Measurements from ENCODE around the gene NUDCD3.
A peak's percentile ranks its signal among the peaks of the same experiment; 100 is the strongest.

The NUDCD3 gene

DNA sequence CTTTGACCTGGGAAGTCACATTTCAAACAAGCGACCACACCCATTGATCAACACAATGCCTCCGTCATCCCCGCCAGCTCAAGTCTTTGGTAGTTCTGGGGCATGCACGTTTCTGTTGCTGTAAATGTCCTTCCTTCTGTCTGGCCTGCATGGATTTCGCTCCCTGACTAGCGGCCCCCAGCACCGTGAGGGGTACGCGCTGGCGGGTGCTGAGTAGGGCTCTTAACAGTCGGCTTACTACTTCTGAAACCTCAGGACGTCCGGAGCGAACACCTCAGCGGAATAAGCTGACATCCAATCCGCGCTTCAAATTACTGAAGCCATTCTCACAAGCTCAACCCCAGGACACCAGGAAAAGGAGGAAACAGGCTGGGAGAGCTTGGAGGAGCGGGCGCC is 505 bp downstream of the NUDCD3 start:
- H3F3A ChIP-seq (ENCODE audit: control insufficient read depth, insufficient read depth), result no peaks in the 10 kb centered on the region
- TF ChIP-seq, protein P1, sequence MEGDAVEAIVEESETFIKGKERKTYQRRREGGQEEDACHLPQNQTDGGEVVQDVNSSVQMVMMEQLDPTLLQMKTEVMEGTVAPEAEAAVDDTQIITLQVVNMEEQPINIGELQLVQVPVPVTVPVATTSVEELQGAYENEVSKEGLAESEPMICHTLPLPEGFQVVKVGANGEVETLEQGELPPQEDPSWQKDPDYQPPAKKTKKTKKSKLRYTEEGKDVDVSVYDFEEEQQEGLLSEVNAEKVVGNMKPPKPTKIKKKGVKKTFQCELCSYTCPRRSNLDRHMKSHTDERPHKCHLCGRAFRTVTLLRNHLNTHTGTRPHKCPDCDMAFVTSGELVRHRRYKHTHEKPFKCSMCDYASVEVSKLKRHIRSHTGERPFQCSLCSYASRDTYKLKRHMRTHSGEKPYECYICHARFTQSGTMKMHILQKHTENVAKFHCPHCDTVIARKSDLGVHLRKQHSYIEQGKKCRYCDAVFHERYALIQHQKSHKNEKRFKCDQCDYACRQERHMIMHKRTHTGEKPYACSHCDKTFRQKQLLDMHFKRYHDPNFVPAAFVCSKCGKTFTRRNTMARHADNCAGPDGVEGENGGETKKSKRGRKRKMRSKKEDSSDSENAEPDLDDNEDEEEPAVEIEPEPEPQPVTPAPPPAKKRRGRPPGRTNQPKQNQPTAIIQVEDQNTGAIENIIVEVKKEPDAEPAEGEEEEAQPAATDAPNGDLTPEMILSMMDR (IDR thresholded peaks at IDR 0.05; ENCODE audit: low read depth, low read length, poor library complexity, severe bottlenecking), result no peak
- no peak for TF ChIP-seq EZH2phosphoT487 (IDR thresholded peaks at IDR 0.05; ENCODE audit: borderline replicate concordance, low read length)
- no peaks in the 10 kb centered on the region for H3K9me2 ChIP-seq (replicated peaks; ENCODE audit: control insufficient read depth, low read length)
- H3K36me3 ChIP-seq (ENCODE audit: control insufficient read depth, low read length), result peaks cover 43% of the 10 kb centered on the region
- peak overlapping the region; percentile 80 for H3K27ac ChIP-seq (ENCODE audit: low read depth, low read length)
- H3K79me2 ChIP-seq (ENCODE audit: control insufficient read depth, low read length), result peaks cover 56% of the 10 kb centered on the region
- peak overlapping the region; percentile 84 for H3K4me2 ChIP-seq (ENCODE audit: low read length)
- no peaks in the 10 kb centered on the region for H3K9me3 ChIP-seq (ENCODE audit: control insufficient read depth, insufficient read depth, low read length)
- peaks cover 15% of the 10 kb centered on the region; the same call in 1 of the 2 replicates for H4K20me1 ChIP-seq (ENCODE audit: control insufficient read depth, insufficient read depth, low read depth, low read length)
- H3K27me3 ChIP-seq (ENCODE audit: control insufficient read depth, low read length), result no peaks in the 10 kb centered on the region
- peak overlapping the region; percentile 83 for H3K4me3 ChIP-seq (ENCODE audit: low read length)
- H3K4me1 ChIP-seq (ENCODE audit: control insufficient read depth, low read length), result peaks cover 50% of the 10 kb centered on the region

DNA sequence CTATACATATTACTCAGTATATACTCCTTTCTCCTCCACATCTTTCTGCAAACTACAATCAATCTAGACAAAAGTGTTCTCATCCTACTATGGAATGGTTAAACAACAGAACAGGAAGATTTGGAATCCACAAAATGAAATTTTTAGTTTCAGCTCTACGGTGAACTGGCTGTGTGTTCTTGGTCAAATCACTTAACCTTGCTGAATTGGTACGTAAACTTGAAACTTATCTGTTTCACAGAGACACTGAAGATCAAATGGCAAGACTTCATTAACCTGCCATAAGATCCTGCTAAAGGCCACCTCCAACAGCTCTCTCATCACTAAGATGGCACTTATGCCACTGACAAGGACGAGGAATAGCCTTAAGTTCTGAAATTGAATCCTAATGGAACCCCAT is 1.5 kb downstream of the NUDCD3 start:
- H3K4me3 ChIP-seq (ENCODE audit: low read length), result peak overlapping the region; percentile 83
- no peaks in the 10 kb centered on the region for H3K9me2 ChIP-seq (replicated peaks; ENCODE audit: control insufficient read depth, low read length)
- no peak overlapping the region for H3K27ac ChIP-seq (ENCODE audit: low read depth, low read length)
- H3K9me3 ChIP-seq (ENCODE audit: control insufficient read depth, insufficient read depth, low read length), result peaks cover 5% of the 10 kb centered on the region; the same call in 1 of the 2 replicates
- peaks cover 53% of the 10 kb centered on the region for H3K36me3 ChIP-seq (ENCODE audit: control insufficient read depth, low read length)
- no peaks in the 10 kb centered on the region for H3F3A ChIP-seq (ENCODE audit: control insufficient read depth, insufficient read depth)
- H4K20me1 ChIP-seq (ENCODE audit: control insufficient read depth, insufficient read depth, low read depth, low read length), result peaks cover 15% of the 10 kb centered on the region; the same call in 1 of the 2 replicates
- no peaks in the 10 kb centered on the region for H3K27me3 ChIP-seq (ENCODE audit: control insufficient read depth, low read length)
- H3K79me2 ChIP-seq (ENCODE audit: control insufficient read depth, low read length), result peaks cover 66% of the 10 kb centered on the region
- no peak for TF ChIP-seq EZH2phosphoT487 (IDR thresholded peaks at IDR 0.05; ENCODE audit: borderline replicate concordance, low read length)
- TF ChIP-seq, protein P1 (IDR thresholded peaks at IDR 0.05; ENCODE audit: low read depth, low read length, poor library complexity, severe bottlenecking), result no peak
- H3K4me1 ChIP-seq (ENCODE audit: control insufficient read depth, low read length), result peaks cover 53% of the 10 kb centered on the region
- H3K4me2 ChIP-seq (ENCODE audit: low read length), result peak overlapping the region; percentile 84

DNA sequence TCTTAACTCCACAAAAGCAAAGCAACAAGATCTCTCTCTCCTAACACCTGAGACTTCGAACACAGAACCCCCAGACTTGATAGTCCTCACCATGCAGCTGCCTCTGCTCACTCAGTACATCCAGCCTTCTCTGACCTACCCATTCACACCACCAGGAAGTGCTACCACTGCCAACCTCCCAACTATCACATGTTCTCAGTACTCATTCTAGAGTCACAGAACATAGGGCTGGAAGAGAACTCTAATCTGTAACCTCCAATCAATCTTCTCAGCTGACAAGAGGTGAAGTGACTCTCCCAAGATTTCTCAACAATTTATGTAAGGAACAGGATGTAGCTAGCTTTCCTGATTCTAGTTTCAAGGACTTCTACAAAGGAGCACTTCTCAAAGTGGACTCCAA is 3.8 kb downstream of the NUDCD3 start:
- H3K27ac ChIP-seq (ENCODE audit: low read depth, low read length), result no peak overlapping the region
- no peak overlapping the region for H3K4me3 ChIP-seq (ENCODE audit: low read length)
- no peaks in the 10 kb centered on the region for H3K9me2 ChIP-seq (replicated peaks; ENCODE audit: control insufficient read depth, low read length)
- peaks cover 15% of the 10 kb centered on the region; the same call in 1 of the 2 replicates for H4K20me1 ChIP-seq (ENCODE audit: control insufficient read depth, insufficient read depth, low read depth, low read length)
- peaks cover 87% of the 10 kb centered on the region for H3K79me2 ChIP-seq (ENCODE audit: control insufficient read depth, low read length)
- no peak for TF ChIP-seq EZH2phosphoT487 (IDR thresholded peaks at IDR 0.05; ENCODE audit: borderline replicate concordance, low read length)
- TF ChIP-seq, protein P1 (IDR thresholded peaks at IDR 0.05; ENCODE audit: low read depth, low read length, poor library complexity, severe bottlenecking), result no peak
- no peaks in the 10 kb centered on the region for H3F3A ChIP-seq (ENCODE audit: control insufficient read depth, insufficient read depth)
- peaks cover 53% of the 10 kb centered on the region for H3K4me1 ChIP-seq (ENCODE audit: control insufficient read depth, low read length)
- peaks cover 9% of the 10 kb centered on the region; the same call in 1 of the 2 replicates for H3K9me3 ChIP-seq (ENCODE audit: control insufficient read depth, insufficient read depth, low read length)
- no peaks in the 10 kb centered on the region for H3K27me3 ChIP-seq (ENCODE audit: control insufficient read depth, low read length)
- peaks cover 75% of the 10 kb centered on the region for H3K36me3 ChIP-seq (ENCODE audit: control insufficient read depth, low read length)
- peak overlapping the region; percentile 25 for H3K4me2 ChIP-seq (ENCODE audit: low read length)
